ENCODE data around the gene MEIS2.

The MEIS2 gene

DNA sequence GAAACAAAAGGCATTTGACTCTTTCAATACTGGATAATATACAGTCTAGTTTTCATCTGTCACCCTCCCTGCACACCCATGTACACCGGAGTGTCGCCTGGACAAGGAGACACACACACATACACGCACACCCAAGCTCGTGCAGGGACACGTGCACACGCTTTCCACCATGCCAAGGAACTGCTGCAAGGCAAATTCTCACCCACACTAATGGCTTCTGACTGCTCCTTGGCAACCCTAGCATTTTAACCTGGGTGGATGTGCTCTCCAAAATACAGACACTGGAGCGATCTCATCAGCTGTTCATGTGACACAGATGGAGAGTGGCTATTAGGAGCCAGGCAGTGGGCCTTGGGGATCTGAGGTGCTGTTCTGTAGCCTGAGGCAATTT is 61.6 kb downstream of the MEIS2 start:
- H3K9me3 Mint-ChIP-seq: no peaks in the 10 kb centered on the region
- peaks cover 0 to 5% of the 10 kb centered on the region in 2 donors for H3K27me3 Mint-ChIP-seq
- no peaks in the 10 kb centered on the region for H3K36me3 Mint-ChIP-seq
- H3K27ac Mint-ChIP-seq: no peak overlapping the region
- no peak for DNase-seq
- H3K4me1 Mint-ChIP-seq: no peaks in the 10 kb centered on the region
- H3K4me3 Mint-ChIP-seq: no peak overlapping the region
- no peak for ATAC-seq (replicated peaks)

DNA sequence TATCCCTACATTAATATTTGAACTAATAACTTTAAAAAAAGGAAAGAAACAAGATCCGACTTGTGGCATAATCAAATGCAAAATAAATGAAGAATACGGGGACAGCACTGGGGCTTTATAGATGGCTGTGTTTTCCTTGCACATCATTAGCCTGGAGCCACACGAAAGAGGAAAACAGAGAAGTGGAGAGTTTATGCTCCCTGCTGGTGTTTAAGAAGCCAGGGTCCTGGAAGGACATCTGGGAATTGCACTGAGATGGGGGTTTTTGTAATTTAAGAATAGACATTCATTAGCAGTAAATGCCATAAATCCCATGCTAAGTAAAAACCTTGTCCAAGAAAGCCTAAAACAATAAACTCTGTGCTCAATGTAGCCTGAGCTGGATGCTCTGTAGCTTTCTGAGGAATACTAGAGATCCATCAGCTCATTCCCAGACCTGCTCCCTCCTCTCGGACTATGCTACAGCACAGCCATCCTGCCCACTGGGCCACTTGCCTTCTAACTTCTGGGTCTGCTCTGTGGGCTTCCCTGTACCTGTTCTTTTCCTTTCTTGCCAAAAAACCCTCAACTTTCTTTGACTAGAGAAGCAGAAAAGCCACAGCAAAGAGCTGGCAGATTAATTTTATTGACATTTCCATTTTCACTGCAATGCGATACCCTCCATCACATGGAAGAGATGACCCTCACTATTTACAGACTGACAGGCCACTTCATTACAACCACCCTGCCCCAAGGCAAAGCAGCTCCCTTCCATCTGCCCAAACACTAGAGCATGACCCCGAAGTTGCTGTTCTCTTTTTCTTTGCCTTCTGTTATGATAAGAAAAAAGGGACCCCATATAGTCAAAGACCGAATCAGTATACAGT is 62.3 kb downstream of the MEIS2 start:
- Mint-ChIP-seq H3K4me1 (no peaks in the 10 kb centered on the region), H3K27ac (no peak overlapping the region), H3K9me3 (no peaks in the 10 kb centered on the region), H3K27me3 (peaks cover 0 to 5% of the 10 kb centered on the region in 2 donors), H3K36me3 (no peaks in the 10 kb centered on the region), H3K4me3 (no peak overlapping the region)
- no peak for DNase-seq
- ATAC-seq (replicated peaks): no peak

DNA sequence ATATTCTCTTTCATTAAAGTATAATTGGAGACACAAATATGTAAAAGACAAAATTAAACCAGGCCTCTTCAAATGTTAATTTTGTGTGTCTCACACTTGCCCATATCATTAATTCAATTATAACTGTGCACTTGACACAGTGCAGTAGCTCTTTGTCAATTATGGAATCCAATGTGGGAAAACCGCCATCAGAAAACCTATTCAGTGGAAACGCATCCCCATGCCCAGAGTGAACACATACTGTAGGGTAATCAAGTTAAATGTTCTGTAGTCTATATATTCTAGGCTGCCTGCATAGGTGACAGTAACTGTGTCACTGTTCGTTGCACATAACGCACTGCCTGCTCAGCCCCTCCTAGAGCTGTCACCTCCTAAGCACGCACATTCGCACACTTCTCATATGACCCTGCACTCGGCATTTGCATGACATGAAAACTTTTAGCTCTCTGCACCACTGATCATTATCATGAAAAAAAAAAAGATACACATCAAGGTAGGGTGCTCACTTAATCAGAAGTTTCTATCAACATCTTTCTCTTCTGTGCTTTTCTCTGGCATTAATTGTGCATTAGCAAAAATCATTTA is 63.2 kb downstream of the MEIS2 start:
- Mint-ChIP-seq H3K9me3 (no peaks in the 10 kb centered on the region), H3K36me3 (no peaks in the 10 kb centered on the region), H3K27me3 (peaks cover 0 to 5% of the 10 kb centered on the region in 2 donors), H3K27ac (no peak overlapping the region), H3K4me1 (no peaks in the 10 kb centered on the region), H3K4me3 (no peak overlapping the region)
- DNase-seq: no peak
- ATAC-seq (replicated peaks): no peak

DNA sequence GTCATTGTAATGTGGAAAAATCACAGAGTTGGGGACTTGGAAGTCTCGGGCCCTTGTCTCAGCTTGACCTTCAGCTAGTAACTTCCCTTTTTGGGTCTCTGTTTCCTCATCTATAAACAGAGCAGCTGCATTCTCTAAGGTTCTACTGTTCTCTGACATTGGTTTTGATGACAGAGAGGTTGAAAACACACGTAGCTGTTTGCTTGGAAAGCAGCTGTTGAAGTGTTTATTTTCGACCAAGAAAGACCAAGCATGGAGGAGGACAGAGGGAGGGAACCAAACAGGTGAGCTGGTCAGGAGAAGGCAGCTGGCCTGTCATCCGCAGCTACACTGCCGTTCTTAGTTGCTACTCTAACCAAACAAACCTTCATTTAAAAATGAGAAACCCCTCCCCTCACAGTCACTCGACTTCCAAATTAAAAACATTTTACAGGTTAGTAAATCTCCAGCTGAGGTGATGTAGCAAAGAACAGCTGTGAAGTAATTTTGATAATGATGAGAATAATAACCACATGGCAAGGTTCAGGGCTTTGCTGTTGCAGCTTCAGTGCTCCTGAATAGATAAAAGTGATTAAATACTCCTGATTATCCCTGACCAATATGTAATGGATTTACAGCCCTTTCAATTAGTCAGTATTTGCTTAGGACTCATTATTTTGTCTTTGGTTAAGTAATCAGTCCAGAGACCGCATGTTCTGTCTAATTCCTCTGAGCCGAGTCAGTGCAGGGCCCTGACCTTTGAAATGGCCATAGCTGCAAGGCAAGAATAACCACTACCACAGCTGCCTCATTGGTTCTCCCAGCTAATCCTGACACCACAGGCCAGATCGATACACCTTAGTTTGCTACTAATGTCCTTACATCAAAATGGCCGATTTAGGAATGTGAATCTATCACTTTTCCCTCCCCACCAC is 65.3 kb downstream of the MEIS2 start:
- DNase-seq (no peak), ATAC-seq (replicated peaks) (no peak)
- H3K4me1 Mint-ChIP-seq: no peaks in the 10 kb centered on the region
- H3K36me3 Mint-ChIP-seq: no peaks in the 10 kb centered on the region
- no peaks in the 10 kb centered on the region for H3K9me3 Mint-ChIP-seq
- peaks cover 0 to 5% of the 10 kb centered on the region in 2 donors for H3K27me3 Mint-ChIP-seq
- no peak overlapping the region for H3K27ac Mint-ChIP-seq
- no peak overlapping the region for H3K4me3 Mint-ChIP-seq

DNA sequence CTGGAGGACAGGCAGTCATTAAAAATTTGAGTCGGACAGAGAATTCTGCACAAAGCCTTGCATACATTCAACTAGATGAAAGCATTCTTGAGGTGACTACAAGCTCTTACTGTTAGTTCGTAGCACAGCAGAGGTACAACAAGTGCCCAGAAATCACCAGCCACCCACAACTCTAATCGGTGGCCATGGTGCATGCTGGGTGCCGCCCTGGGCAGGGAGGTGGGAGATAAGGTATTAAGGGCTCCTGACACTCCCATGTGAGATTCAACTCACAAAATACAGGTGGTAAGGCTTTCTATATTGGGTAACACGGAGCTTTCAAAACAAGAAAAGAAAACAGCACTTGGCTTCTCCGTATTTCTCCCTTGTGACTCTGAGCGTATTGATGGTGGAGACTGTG is 66.0 kb downstream of the MEIS2 start:
- Mint-ChIP-seq H3K36me3 (no peaks in the 10 kb centered on the region), H3K27me3 (peaks cover 0 to 5% of the 10 kb centered on the region in 2 donors), H3K9me3 (no peaks in the 10 kb centered on the region), H3K27ac (no peak overlapping the region), H3K4me1 (no peaks in the 10 kb centered on the region), H3K4me3 (no peak overlapping the region)
- ATAC-seq (replicated peaks): no peak
- no peak for DNase-seq

DNA sequence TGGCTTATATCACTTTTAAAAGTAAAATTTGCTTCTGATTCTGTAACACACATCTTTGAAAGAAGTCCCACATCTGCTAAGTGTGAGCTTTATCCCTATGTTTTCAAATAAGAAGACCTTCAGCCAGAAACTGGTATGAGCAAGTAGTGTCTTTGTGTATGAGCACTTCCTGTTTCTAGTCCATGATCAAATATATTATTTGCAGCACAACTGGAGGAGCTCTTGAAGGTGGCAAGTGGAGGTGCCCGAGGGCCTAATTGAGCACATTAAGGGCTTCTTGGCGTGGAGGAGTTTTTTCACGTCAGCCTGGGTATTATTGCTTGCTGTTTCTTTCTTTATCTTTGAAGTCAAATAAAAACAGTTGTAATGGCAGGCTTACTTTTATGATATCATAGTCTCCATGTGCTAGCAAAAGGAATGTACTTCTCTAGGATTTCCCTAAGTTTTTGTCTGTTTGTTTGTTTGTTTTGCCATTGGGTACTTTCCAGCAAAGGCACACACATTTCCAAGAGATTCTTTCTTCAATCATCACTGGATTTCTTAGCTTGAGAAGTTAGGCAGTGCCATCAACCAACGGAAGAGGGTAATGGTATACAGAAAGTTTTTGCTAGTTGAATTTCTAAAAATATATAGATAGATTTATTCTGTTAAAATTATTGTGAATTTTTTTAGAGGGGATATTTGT is 68.1 kb downstream of the MEIS2 start:
- H3K4me3 Mint-ChIP-seq: no peak overlapping the region
- DNase-seq: no peak
- H3K36me3 Mint-ChIP-seq: no peaks in the 10 kb centered on the region
- no peak for ATAC-seq (replicated peaks)
- no peaks in the 10 kb centered on the region for H3K27me3 Mint-ChIP-seq
- H3K9me3 Mint-ChIP-seq: no peaks in the 10 kb centered on the region
- H3K27ac Mint-ChIP-seq: no peak overlapping the region
- no peaks in the 10 kb centered on the region for H3K4me1 Mint-ChIP-seq

DNA sequence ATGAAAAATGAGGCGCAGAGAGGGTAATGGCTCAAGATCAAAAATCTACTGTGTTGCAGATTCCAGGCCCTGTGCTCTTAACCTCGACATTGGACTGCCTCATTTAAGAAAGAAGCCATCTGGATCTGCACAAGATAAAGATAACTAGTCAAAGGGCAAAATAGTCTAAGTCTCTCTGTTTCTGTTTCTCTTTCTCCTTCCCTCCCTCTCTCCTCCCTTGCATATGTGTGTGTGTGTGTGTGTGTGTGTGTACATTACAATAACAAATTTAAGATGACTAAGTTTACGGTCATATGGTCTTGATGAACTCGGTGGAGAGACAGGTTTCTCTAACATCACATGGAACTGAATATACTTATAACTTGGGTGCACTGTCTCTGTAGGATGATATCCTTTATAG is 69.2 kb downstream of the MEIS2 start:
- H3K27me3 Mint-ChIP-seq: no peaks in the 10 kb centered on the region
- no peak overlapping the region for H3K4me3 Mint-ChIP-seq
- H3K36me3 Mint-ChIP-seq: no peaks in the 10 kb centered on the region
- ATAC-seq (replicated peaks) (no peak), DNase-seq (no peak)
- H3K27ac Mint-ChIP-seq: no peak overlapping the region
- H3K9me3 Mint-ChIP-seq: no peaks in the 10 kb centered on the region
- H3K4me1 Mint-ChIP-seq: no peaks in the 10 kb centered on the region

DNA sequence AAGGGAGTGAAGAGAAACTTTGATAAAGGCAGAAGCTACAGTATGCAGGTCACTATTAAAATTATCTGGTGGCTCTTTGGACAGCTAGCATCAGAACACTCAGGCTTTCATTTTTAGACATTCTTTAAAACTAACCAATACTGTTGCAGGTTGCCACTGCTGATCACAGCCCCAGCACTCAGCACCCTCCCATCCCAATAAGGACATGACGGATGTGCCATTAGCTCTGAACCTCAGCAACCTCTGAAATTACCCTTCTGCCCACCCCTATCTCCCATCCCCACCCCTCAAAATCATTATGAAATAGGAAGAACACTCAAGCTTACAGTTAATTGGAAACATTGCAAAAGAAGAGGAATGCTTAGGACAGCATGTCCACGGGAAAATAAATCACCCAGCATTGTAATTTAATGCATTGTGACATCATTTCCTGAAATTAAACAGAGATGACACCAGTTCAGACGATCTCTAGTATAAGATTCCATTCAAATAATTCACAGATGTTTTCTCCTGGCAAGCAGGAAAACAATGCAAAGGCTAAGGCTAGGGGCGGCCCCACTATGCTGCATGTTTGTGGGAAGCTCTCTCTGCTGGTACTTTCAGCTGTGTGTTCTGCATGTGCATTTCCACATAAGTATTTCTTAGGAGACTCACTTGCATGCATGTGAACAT is 71.6 kb downstream of the MEIS2 start:
- ATAC-seq (replicated peaks) (no peak), DNase-seq (no peak)
- H3K4me1 Mint-ChIP-seq: no peaks in the 10 kb centered on the region
- no peaks in the 10 kb centered on the region for H3K36me3 Mint-ChIP-seq
- H3K4me3 Mint-ChIP-seq: no peak overlapping the region
- H3K9me3 Mint-ChIP-seq: no peaks in the 10 kb centered on the region
- H3K27me3 Mint-ChIP-seq: no peaks in the 10 kb centered on the region
- H3K27ac Mint-ChIP-seq: no peak overlapping the region

DNA sequence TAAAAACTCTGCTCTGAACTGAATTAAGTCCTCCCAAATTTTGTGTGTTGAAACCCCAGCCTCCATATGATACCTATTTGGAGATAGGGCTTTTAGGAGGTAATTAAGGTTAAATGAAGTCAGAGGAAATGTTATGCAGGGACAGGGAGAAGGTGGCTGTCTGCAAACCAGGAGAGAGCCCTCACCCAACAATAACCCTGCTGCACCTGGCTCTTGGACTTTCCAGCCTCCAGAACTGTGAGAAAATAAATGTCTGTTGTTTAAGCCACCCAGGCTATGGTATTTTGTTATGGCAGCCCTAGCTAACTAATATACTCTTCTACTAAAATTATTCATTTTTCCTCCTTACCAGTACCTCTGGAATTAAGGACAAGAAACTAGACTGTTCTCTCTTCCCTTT is 79.5 kb downstream of the MEIS2 start:
- peaks cover 0 to 7% of the 10 kb centered on the region in 2 donors for H3K9me3 Mint-ChIP-seq
- no peaks in the 10 kb centered on the region for H3K36me3 Mint-ChIP-seq
- no peak for DNase-seq
- no peaks in the 10 kb centered on the region for H3K27me3 Mint-ChIP-seq
- no peak for ATAC-seq (replicated peaks)
- no peak overlapping the region for H3K27ac Mint-ChIP-seq
- H3K4me3 Mint-ChIP-seq: no peak overlapping the region
- no peaks in the 10 kb centered on the region for H3K4me1 Mint-ChIP-seq

DNA sequence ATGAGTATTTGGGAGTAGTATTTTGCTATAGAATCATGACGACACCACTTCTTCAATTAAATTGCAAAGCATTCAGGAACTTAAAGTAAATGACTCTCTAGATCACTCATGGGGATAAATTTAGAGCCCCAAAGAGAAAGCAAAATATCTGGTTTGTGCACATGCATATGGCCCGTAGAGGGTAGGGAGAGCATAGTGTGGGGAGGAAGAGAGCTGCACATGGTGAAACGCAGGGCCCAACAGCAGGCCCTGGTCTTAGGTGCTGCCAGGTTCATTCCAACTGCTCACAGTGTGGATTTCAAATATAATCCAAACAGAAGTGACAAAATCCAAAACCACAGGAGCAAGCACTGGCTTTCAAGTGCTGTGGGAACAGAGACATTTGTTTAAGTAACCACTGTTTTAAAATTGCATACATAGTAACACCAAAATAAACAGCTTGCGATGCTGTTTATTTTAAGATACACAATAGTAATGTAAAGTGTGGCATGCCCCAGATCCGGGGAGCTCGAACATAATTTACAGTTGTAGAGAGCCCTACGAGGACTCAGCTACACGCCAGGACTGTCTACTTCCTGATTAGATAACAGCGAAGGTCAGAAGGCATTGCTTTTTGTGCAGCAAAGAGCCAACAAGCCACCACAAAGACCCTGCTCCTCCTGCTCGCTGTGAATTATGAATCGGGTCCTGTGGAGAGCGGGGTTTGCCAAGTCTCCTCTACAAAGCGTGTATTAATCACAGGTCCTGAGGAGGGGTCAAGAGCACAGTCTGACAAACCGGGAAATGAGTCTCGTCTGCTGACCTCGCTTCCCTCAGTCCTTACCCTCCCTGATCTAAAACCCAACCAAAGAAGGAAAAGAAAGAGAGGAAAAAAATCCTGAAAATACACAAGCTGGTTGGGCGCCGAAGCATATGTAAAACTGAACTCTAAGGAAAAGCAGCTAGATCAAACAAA is 80.6 kb downstream of the MEIS2 start:
- Mint-ChIP-seq H3K4me3 (no peak overlapping the region), H3K4me1 (no peaks in the 10 kb centered on the region), H3K27me3 (no peaks in the 10 kb centered on the region), H3K27ac (no peak overlapping the region), H3K36me3 (no peaks in the 10 kb centered on the region), H3K9me3 (peaks cover 0 to 7% of the 10 kb centered on the region in 2 donors)
- ATAC-seq (replicated peaks): no peak
- no peak for DNase-seq

DNA sequence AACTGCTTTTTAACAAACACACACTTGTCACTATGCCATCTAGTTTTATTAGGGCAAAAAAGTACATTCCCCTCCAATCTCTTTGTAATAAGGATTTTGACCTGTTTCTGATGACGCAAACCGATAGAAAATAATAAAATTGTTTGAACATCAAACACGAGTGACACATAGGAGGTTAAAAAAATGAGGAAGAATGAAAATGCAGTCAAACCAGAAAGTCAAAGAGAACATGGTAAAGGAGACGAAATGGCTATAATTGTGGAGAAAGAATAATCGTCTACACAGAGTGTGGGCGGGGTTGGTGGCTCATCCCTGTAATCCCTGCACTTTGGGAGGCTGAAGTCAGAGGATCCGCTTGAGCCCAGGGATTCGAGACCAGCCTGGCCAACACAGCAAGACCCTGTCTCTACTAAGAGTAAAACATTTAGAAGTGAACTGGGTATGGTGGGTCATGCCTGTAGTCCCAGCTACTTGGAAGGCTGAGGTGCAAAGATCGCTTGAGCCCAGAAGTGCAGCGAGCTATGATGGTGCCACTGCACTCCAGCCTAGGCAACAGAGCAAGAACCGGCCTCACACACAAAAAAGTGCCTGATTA is 83.2 kb downstream of the MEIS2 start:
- Mint-ChIP-seq H3K4me1 (no peaks in the 10 kb centered on the region), H3K4me3 (no peak overlapping the region), H3K9me3 (peaks cover 0 to 7% of the 10 kb centered on the region in 2 donors), H3K27me3 (no peaks in the 10 kb centered on the region), H3K27ac (no peak overlapping the region), H3K36me3 (no peaks in the 10 kb centered on the region)
- DNase-seq: no peak
- ATAC-seq (replicated peaks): no peak

DNA sequence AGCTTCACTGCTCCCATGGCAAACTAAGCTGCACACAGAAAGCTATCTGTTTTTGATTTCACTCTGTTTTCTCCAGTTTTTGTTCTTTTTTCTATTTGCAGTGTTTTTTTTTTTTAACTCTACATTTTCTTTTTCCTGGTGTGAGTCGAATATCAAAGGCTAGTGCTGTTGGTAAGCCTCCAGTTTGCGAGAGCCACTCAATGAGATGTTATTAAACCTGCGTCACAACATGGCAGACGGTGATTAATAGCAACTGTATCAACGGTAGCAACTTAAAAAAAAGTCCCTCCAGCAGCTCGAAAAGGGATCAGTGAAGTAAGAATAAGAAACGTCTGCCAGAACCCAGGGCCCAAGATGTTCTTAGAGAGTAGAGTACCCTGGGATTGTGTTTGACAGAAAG is 84.1 kb downstream of the MEIS2 start:
- Mint-ChIP-seq H3K4me3 (no peak overlapping the region), H3K27ac (no peak overlapping the region)
- DNase-seq: no peak

DNA sequence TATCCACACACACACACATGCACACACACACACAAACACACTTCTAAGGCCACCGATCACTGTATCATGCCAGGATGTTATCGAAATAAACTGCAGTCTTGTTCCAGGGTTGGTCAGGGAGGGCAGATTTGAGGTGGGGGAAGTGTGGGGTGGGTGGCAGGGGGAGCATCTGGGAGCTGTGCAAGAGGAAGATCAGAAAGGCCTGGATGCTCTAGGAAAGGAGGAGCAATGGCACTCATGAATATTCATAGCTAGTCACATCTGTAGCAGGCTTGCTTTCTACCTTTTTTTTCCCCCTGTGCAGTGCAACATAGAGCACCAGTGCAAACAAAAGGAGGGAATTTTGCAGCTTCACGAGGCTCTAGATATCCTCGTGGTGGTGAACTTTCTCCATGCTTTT is 84.9 kb downstream of the MEIS2 start:
- Mint-ChIP-seq H3K27ac (no peak overlapping the region), H3K4me3 (no peak overlapping the region), H3K27me3 (no peaks in the 10 kb centered on the region), H3K36me3 (no peaks in the 10 kb centered on the region), H3K4me1 (no peaks in the 10 kb centered on the region), H3K9me3 (peaks cover 4% of the 10 kb centered on the region in 2 donors)
- no peak for ATAC-seq (replicated peaks)
- DNase-seq: no peak

More for the DNA sequence above, 84.1 kb downstream of the MEIS2 start:
- Mint-ChIP-seq H3K27me3 (no peaks in the 10 kb centered on the region), H3K4me1 (no peaks in the 10 kb centered on the region), H3K9me3 (peaks cover 0 to 6% of the 10 kb centered on the region in 2 donors), H3K36me3 (no peaks in the 10 kb centered on the region)
- ATAC-seq (replicated peaks): no peak

All from stimulated activated naive B cell treated with anti-CD40 and anti-IgM and Interleukin-4, amounts not matched to agents 10 μg/mL and 1 μg/mL and 100 μg/mL, for 72 hours (primary cell).